ENCODE results near the gene TAF11L9. TPM values are rescaled to one million over a fixed set of nuclear protein-coding genes. Genes with fewer than 3 reads are reported as not detected.
"Not testable (repeated sequence)": the region's sequence is repeated elsewhere in the genome, so short reads cannot be mapped to it uniquely, and the experiment has no call there.

Gene TAF11L9
- not detected in 2 replicates for total RNA-seq (2014; rRNA removed; shearing (Covaris generic); ENCODE audit: low replicate concordance)

DNA sequence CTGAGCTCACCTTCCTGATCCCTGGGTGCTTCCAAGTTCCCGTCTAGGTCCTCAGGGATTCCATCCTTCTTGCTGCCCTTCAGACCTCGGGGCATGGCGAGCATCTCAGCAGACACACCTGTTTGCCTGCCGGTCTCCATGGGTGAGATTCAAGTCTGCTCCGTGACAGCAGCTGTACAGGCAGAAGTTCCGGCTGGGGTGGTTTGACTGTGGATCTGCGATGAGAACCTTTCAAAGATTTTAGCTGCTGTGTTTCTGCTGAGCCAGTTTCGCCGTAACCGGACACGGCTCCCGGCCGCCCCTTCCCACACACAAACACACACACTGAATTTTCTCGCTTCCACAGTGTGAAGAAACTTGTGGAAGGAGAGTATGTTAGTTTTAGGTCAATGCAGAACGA is at the start of gene TAF11L9:
TSS of gene TAF11L9 (minus strand) at position 140 of the 400 bp plus-strand sequence.
- H3K27me3 ChIP-seq, H3K36me3 ChIP-seq, H3K4me3 ChIP-seq, H3K9me3 ChIP-seq: not testable (repeated sequence)
- DNase-seq = peak; percentile 23

GRCh38 chr5:17634160-17634559 is 40.0 kb upstream of the TAF11L9 start, which contains the start of gene TAF11L14:
Gene TAF11L14 (plus strand): TSS chr5:17634460.
- H3K9me3 ChIP-seq = no peaks in the 10 kb centered on the region
- DNase-seq = no peak
- no peak within 1 kb of the TSS for H3K4me3 ChIP-seq
- H3K27me3 ChIP-seq = peaks cover 2% of the 10 kb centered on the region; the same call in 1 of the 2 replicates
- H3K36me3 ChIP-seq = no peaks in the 10 kb centered on the region

GRCh38 chr5:17631788-17632187 is 37.6 kb upstream of the TAF11L9 start, which contains the start of gene TAF11L13:
Gene TAF11L13 (plus strand): TSS chr5:17632088.
- H3K36me3 ChIP-seq, H3K9me3 ChIP-seq: not testable (repeated sequence)

GRCh38 chr5:17625686-17626085 is 31.5 kb upstream of the TAF11L9 start:
- no peak for DNase-seq
- Histone ChIP-seq H3K27me3 (peaks cover 4% of the 10 kb centered on the region), H3K4me3 (no peak overlapping the region), H3K9me3 (no peaks in the 10 kb centered on the region), H3K36me3 (no peaks in the 10 kb centered on the region)

More at GRCh38 chr5:17631788-17632187, 37.6 kb upstream of the TAF11L9 start, which contains the start of gene TAF11L13:
- H3K4me3 ChIP-seq, H3K27me3 ChIP-seq, DNase-seq: not testable (repeated sequence)

DNA sequence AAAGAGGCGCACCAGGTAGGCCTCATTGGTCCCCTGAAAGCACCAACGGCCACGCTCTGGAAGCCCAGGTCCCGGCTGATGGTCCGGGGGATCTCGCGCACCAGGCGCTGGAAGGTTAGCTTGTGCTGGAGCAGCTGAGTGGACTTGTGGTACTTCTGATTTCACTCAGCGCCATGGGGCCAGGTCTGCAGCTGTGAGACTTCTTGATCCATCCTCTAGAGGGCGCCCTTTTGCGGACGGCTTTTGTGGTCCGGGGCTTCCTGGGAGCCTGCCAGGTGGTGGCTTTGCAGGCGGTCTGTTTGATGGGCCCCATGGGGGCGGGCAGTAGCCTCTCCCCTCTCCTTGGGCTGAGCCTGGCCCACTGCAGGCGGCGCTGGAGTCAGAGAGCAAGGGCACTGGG is 26.4 kb upstream of the TAF11L9 start:
- Histone ChIP-seq H3K27me3 (no peaks in the 10 kb centered on the region), H3K36me3 (no peaks in the 10 kb centered on the region), H3K4me3 (no peak overlapping the region), H3K9me3 (no peaks in the 10 kb centered on the region)
- DNase-seq = no peak

- Histone ChIP-seq H3K36me3 (no peaks in the 10 kb centered on the region), H3K4me3 (no peak overlapping the region), H3K9me3 (no peaks in the 10 kb centered on the region), H3K27me3 (no peaks in the 10 kb centered on the region)
- DNase-seq = peak; percentile 74
These were observed 25.2 kb upstream of the TAF11L9 start for GRCh38 chr5:17619354-17619753.

DNA sequence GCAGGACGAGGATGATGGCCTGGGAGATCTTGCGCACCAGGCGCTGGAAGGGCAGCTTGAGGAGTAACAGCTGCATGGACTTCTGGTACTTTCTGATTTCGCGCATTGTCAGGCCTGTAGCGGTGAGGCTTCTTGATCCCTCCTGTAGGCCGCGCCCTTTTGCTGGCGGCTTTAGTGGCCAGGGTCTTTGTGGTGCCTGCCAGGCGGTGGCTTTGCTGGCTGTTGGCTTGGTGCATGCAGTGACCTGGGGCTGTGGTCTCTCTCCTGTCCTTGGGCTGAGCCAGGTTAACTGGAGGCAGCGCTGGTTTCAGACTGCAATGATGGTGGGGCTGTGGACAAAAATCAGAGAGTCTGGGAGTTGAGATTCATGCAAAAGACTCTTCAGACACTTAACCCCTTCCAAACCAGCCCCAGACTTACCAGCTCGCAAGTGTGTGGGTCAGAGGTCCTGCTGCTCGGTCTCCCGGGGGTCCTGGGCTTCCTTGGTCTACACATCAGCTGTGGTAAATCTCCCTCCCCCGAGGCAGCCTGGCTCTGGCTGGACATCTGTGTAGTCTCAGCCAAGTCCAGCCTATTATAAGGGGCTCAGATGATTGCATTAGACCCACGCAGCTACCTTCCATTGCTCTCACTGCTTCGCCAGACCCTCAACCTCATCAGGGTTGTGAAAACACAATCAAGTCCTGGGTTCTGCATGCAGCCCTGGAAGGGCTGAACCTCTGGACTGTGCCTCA is 20.8 kb upstream of the TAF11L9 start:
- Histone ChIP-seq H3K36me3 (no peaks in the 10 kb centered on the region), H3K27me3 (no peaks in the 10 kb centered on the region), H3K4me3 (no peak overlapping the region), H3K9me3 (no peaks in the 10 kb centered on the region)
- no peak for DNase-seq

GRCh38 chr5:17610092-17610491 is 15.9 kb upstream of the TAF11L9 start, which contains the start of gene TAF11L12:
Gene TAF11L12 (plus strand): TSS chr5:17610392.
- not testable (repeated sequence) for H3K36me3 ChIP-seq, DNase-seq, H3K27me3 ChIP-seq, H3K9me3 ChIP-seq, H3K4me3 ChIP-seq

DNA sequence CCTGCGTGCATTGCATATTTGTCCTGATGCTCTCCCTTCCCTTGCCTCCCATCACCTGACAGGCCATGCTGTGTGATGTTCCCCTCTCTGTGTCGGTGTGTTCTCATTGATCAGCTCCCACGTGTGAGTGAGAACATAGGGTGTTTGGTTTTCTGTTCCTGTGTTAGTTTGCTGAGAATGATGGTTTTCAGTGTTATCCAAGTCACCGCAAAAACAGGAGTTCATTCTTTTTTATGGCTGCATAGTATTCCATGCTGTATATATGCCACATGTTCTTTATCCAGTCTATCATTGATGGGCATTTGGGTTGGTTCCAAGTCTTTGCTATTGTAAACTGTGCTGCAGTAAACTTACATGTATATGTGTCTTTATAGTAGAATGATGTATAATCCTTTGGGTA is 13.3 kb upstream of the TAF11L9 start:
- not testable (repeated sequence) for H3K36me3 ChIP-seq, H3K27me3 ChIP-seq, H3K4me3 ChIP-seq, H3K9me3 ChIP-seq, DNase-seq

GRCh38 chr5:17604951-17605350 is 10.8 kb upstream of the TAF11L9 start:
- Histone ChIP-seq H3K36me3 (no peaks in the 10 kb centered on the region), H3K4me3 (no peak overlapping the region), H3K27me3 (no peaks in the 10 kb centered on the region), H3K9me3 (0 out of 2 replicates have a peak, but pooled peaks cover 2% of the 10 kb centered on the region)
- no peak for DNase-seq

- H3K4me3 ChIP-seq, DNase-seq, H3K9me3 ChIP-seq, H3K27me3 ChIP-seq, H3K36me3 ChIP-seq: not testable (repeated sequence)
These were observed 9.7 kb upstream of the TAF11L9 start, which contains the start of gene TAF11L11 for GRCh38 chr5:17603880-17604279. Gene TAF11L11 (plus strand): TSS chr5:17604183.

DNA sequence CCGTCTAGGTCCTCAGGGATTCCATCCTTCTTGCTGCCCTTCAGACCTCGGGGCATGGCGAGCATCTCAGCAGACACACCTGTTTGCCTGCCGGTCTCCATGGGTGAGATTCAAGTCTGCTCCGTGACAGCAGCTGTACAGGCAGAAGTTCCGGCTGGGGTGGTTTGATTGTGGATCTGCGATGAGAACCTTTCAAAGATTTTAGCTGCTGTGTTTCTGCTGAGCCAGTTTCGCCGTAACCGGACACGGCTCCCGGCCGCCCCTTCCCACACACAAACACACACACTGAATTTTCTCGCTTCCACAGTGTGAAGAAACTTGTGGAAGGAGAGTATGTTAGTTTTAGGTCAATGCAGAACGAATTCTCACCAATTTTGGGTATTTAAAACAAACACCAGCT is 3.5 kb upstream of the TAF11L9 start, which contains the start of gene TAF11L10:
TSS of gene TAF11L10 (minus strand) at position 101 of the 400 bp plus-strand sequence.
- not testable (repeated sequence) for DNase-seq, H3K9me3 ChIP-seq, H3K27me3 ChIP-seq, H3K36me3 ChIP-seq, H3K4me3 ChIP-seq

GRCh38 chr5:17590860-17591259 is 3.3 kb downstream of the TAF11L9 start, which contains the start of gene TAF11L8:
Gene TAF11L8 (minus strand): TSS chr5:17590960.
- H3K9me3 ChIP-seq, H3K36me3 ChIP-seq, H3K27me3 ChIP-seq, H3K4me3 ChIP-seq, DNase-seq: not testable (repeated sequence)

GRCh38 chr5:17585658-17586057 is 8.5 kb downstream of the TAF11L9 start, which contains the start of gene TAF11L7:
Gene TAF11L7 (minus strand): TSS chr5:17585758.
- not testable (repeated sequence) for DNase-seq

More at GRCh38 chr5:17585658-17586057, 8.5 kb downstream of the TAF11L9 start, which contains the start of gene TAF11L7:
- H3K9me3 ChIP-seq, H3K27me3 ChIP-seq, H3K4me3 ChIP-seq, H3K36me3 ChIP-seq: not testable (repeated sequence)

Data from MG63 (cell line).